ENCODE measurements around the gene LOXL4. TPM values are rescaled to one million over a fixed set of nuclear protein-coding genes. Genes with fewer than 3 reads are reported as not detected.
A peak's percentile ranks its signal among the peaks of the same experiment; 100 is the strongest.

The LOXL4 gene
- not detected for polyA plus RNA-seq (2012; ENCODE audit: insufficient read depth, insufficient read length)

DNA sequence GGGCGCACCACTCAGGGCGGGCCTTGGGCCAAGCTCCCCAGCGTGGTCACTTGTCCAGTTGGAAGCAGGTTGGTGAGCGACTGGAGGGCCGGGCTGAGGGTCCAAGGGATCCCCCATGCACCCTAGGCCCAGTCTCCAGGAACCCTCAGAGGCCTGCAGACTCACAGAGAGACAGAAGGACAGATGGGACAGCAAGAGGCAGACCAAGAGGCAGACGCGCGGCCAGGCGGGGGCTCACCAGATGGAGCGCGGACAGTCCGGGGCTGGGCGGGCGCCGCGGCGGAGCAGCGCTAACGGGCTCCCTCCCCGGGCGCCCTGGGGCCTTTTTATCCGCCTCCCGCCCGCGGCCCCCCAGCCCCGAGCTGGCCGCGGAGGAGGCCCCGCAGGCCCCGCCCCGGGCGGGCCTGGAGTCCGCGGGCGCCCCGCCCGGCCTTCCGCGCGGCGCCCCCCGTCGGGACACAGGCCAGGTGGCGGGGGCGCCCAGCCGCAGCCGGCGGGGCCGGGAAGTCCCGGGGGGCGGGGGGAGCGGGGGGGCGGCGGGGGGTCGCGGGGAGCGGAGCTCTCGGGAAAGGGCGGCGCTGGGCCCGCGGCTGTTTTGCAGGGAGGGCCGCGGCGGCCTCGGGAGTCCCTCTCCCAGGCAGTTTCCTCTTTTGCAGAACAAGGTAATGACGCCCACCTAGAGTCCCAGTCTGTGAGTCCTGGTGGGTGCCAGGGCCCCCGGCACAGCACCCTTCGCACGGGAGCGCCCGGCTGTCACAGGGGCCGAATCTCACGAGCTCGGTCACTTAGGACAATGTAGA, at the start of gene LOXL4:
TSS of gene LOXL4 (minus strand) at position 301 of the 800 bp plus-strand sequence. CDS start 5,175 bp downstream, outside the sequence.
- H3K4me3 ChIP-seq (ENCODE audit: low read length) = peak within 1 kb of the TSS; percentile 36
- no peak for DNase-seq (ENCODE audit: low read depth, low spot score)

- H3K4me3 ChIP-seq (ENCODE audit: low read length) = no peak overlapping the region
- DNase-seq (ENCODE audit: low read depth, low spot score) = no peak
Measured at GRCh38 chr10:98316661-98317060, 48.7 kb upstream of the LOXL4 start.

GRCh38 chr10:98316170-98316569, 48.2 kb upstream of the LOXL4 start:
- no peak for DNase-seq (ENCODE audit: low read depth, low spot score)
- H3K4me3 ChIP-seq (ENCODE audit: low read length) = no peak overlapping the region

DNA sequence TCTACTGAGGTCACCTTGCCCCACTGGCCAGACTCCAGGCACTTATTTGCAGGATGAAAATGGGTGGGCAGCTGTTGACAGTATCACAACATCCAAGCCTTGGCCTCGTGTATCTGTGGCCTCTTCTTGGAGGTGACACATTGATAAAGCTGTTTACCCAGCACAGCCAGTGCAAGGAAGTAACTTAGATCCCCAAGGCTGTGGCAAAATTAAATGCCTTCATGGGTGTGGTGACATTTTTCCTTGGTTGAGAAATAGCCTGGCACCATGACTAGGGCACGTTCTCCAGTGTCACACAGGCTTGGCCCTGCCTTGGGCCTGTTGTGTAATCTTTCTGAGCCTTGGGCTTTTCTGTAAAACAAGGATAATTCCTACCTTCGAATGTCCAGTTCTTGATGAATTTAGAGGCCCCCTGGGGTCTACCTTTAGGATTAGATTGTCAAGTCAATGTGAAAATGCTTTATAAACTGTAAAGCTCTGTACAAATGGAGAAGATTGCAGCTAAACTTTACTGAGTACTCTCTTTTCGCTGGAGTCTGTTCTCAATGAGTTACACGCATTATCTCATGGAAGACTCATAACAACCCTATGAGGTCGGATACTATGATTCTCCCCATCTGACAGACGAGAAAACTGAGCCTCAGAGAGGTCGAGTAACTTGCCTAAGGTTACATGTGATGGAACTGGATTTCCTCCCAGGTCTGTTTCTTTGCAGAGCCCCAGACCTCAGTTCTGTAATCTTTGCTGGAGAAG, 46.7 kb upstream of the LOXL4 start:
- no peak overlapping the region for H3K4me3 ChIP-seq (ENCODE audit: low read length)
- no peak for DNase-seq (ENCODE audit: low read depth, low spot score)

DNA sequence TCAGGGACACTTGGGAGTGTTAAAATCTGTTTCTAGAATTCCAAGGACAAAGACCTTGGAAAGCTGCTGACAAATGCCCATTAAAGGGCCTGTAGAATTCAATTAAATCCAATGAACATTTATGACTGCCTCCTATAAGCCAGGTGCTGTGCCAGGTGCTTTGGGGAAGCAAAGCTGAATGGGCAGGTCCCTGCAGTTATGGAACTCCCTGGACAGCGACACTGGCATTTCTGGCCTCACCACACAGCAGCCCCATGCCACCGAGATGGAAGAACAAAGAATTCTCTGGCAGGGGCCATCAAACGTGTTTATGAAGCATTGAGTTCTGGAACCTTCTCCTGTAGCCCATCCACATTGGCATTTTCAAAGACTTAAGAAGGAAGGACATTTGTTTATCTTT, 45.6 kb upstream of the LOXL4 start:
- H3K4me3 ChIP-seq (ENCODE audit: low read length) = no peak overlapping the region
- no peak for DNase-seq (ENCODE audit: low read depth, low spot score)

- H3K4me3 ChIP-seq (ENCODE audit: low read length) = no peak overlapping the region
- DNase-seq (ENCODE audit: low read depth, low spot score) = no peak
Measured at GRCh38 chr10:98312822-98313221, 44.8 kb upstream of the LOXL4 start.

DNA sequence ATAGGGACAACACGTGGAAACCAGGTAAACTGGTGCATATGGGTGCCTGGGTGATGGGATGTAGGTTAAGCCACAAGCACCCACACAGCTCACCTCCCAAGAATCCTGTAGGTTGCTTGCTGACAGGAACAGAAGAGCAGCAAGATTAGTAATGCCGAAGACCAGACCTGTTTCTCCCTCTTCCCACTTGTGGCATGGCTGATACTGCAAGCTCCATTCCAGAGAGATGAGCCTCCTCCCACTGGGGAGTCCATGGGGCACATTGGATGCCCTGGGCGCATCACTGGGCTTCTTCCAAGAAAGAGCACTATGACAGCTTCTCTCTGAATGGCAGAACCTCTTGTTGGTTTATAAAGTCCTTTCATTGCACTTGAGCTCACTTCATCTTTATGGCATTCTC, 44.4 kb upstream of the LOXL4 start:
- DNase-seq (ENCODE audit: low read depth, low spot score) = no peak
- H3K4me3 ChIP-seq (ENCODE audit: low read length) = no peak overlapping the region

DNA sequence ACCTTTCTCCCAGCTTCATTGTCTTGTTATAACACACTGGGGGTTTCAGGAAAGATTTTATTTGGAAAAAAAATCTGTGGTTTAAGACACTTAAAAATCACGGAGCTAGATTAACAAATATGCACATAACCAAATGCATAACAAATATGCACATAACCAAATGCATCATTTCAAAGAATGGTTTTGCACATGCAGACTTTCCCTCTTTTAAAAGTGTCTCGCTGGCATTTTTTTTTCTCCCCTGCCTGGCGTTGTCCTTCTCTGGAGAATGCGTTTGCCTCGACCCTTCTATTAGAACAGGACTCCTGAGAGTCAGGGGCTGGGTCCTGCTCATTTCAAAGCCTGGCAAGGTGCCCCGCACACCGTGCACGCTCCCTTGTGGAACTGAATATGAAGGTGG, 42.7 kb upstream of the LOXL4 start:
- DNase-seq (ENCODE audit: low read depth, low spot score) = no peak
- no peak overlapping the region for H3K4me3 ChIP-seq (ENCODE audit: low read length)

- no peak overlapping the region for H3K4me3 ChIP-seq (ENCODE audit: low read length)
Measured at GRCh38 chr10:98309366-98310355, 41.7 kb upstream of the LOXL4 start.

DNA sequence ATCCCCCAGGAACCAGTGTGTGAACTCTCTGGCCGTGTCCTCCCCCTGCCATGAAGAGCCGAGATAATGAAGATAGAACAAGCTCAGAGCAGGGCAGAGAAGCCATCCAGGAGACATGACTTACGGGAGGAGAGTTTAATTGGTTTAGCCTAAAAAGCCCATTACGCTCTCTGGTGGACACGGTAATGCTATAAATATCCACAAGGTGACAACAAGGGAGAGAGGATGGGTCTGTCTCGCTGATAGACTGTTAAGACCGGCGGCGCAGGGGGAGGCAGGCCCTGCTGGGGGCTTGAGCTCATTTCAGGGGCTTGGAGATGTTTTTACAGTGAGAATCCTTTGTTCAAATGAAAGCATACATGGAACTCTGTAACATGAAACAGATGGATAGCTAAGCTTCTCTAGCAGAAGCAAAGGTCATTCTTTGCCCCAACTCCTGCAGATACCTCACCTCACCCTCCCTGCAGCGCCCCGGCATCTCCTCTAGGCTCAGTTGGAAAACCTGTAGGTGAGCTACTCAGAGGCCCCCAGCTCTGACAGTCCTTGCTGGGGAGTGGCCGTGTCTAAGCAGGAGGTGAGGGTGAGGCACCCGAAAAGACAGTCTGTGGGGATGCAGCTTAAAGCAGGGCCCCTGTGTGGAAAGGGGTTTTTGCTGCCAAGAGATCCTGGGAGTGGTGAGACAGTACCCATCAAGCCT, 40.8 kb upstream of the LOXL4 start:
- DNase-seq (ENCODE audit: low read depth, low spot score) = no peak
- H3K4me3 ChIP-seq (ENCODE audit: low read length) = no peak overlapping the region

More at GRCh38 chr10:98309366-98310355, 41.7 kb upstream of the LOXL4 start:
- no peak for DNase-seq (ENCODE audit: low read depth, low spot score)

DNA sequence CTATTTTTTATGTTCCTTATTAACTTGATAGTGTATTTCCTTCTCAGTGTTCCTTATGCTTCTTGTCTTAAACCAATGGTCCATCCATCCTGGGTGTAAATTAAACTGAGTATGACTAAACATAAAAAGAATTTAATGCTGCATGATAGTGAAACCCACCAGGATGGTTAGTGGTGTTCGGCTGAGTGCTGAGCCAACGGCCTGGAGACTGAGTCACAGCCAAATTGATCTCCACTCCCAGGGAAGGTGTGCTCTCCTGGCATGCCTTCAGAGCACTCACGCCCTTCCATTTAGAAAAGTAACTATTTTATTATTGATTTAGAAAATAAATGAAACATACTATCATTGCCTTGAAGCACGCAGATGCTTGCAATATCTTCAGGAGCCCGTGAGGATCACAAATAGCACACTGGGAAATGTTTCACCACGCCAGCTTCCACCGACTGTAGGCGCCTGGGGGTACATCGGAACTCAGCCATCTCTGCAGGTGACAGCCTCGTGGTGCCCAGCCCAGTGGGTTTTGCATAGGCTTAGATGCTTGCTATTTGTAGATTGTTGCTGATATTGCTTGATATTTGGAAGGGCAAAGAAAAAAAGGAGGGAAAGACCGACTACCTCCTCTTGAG, 40.0 kb upstream of the LOXL4 start:
- DNase-seq (ENCODE audit: low read depth, low spot score) = no peak
- no peak overlapping the region for H3K4me3 ChIP-seq (ENCODE audit: low read length)

GRCh38 chr10:98306501-98306900, 38.5 kb upstream of the LOXL4 start:
- H3K4me3 ChIP-seq (ENCODE audit: low read length) = no peak overlapping the region
- no peak for DNase-seq (ENCODE audit: low read depth, low spot score)

DNA sequence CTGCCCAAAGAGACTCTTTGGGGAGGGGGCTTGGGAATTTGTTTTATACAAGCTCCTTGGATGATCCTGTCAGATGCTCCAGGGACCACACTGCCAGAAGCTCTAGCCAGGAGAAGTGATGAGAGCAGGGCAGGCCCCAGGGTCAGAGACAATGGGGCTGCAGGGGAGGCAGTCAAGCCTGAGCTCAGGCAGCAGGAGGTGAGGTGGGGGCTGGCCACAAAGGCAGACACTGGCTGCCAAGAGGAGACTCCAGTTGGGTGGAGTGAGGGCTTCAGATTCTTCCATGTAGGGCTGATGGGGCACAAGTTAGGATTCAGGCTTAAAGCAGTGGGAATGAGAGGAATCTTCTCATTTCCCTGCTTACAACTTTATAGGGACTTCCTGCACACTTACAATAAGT, 35.6 kb upstream of the LOXL4 start:
- H3K4me3 ChIP-seq (ENCODE audit: low read length) = no peak overlapping the region
- DNase-seq (ENCODE audit: low read depth, low spot score) = no peak

- DNase-seq (ENCODE audit: low read depth, low spot score) = no peak
- H3K4me3 ChIP-seq (ENCODE audit: low read length) = no peak overlapping the region
Measured at GRCh38 chr10:98302741-98303365, 34.9 kb upstream of the LOXL4 start.

GRCh38 chr10:98301664-98302319, 33.8 kb upstream of the LOXL4 start:
- no peak overlapping the region for H3K4me3 ChIP-seq (ENCODE audit: low read length)
- DNase-seq (ENCODE audit: low read depth, low spot score) = no peak

DNA sequence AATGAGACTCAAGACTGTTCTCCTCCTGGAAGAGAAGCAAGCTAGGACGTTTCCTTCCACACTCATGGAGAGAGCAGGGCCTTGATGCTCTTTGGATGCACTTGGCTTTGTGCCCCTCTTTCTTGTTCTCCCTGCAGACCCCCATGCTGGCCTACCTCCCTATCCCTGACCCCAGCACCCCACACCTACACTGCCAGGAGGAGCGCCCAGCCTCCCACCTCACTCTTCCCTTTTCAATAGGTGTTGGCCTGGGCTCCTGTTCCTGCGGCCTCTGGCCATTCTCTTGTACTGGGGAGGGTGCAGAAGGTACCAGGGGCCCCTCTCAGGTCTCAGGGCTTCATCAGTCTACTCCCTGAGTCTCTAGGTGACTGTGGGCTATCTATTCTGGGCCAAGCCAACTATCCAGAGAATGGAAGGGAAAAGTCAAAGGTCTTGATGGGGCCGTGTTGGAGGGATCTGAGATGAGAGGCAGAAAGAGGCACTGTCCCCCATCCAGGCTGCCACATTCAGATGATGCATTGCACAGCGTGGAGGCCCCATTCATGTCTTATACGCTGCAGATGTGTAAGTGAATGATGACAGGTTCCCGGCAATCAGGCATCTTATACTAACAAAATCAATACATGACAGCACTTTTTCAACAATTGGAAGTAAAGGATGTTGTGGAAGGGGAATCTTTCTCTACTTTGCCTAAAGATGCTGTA, 32.7 kb upstream of the LOXL4 start:
- no peak for DNase-seq (ENCODE audit: low read depth, low spot score)

GRCh38 chr10:98299341-98299740, 31.3 kb upstream of the LOXL4 start:
- H3K4me3 ChIP-seq (ENCODE audit: low read length) = no peak overlapping the region
- DNase-seq (ENCODE audit: low read depth, low spot score) = no peak

More for the DNA sequence above, 32.7 kb upstream of the LOXL4 start:
- H3K4me3 ChIP-seq (ENCODE audit: low read length) = no peak overlapping the region
